NCI-H748 (cell line): ENCODE results near the gene VPS51.

Source experiments
- DNase-seq: peaks from one replicate; lab custom pipeline; 2025; ENCODE audit not compliant: unreplicated experiment; lab: John Stamatoyannopoulos, UW

Gene VPS51

GRCh38 chr11:65071907-65072630 is 23.9 kb upstream of the VPS51 start:
- no peak for DNase-seq

- DNase-seq, result no peak
Observed at GRCh38 chr11:65072631-65072966, 23.4 kb upstream of the VPS51 start.

GRCh38 chr11:65077451-65077850 is 18.6 kb upstream of the VPS51 start:
- no peak for DNase-seq

GRCh38 chr11:65078151-65078550 is 17.9 kb upstream of the VPS51 start:
- peak; percentile 36 for DNase-seq

- no peak for DNase-seq
Observed at GRCh38 chr11:65078786-65079342, 17.1 kb upstream of the VPS51 start.

GRCh38 chr11:65083134-65083833 is 12.7 kb upstream of the VPS51 start:
- DNase-seq, result no peak

GRCh38 chr11:65083834-65084597 is 12.0 kb upstream of the VPS51 start, which contains the start of the genes CDCA5 and ZFPL1:
Gene CDCA5 (minus strand): TSS chr11:65084040. CDS start chr11:65083978, 62 bp downstream.
Gene ZFPL1 (plus strand): TSS chr11:65084222. CDS start chr11:65084699, 477 bp downstream.
- DNase-seq, result peak; percentile 96

- no peak for DNase-seq
Observed at GRCh38 chr11:65084598-65085375, 11.2 kb upstream of the VPS51 start.

GRCh38 chr11:65085446-65085845 is 10.6 kb upstream of the VPS51 start:
- DNase-seq, result no peak

GRCh38 chr11:65086809-65087208 is 9.2 kb upstream of the VPS51 start:
- DNase-seq, result no peak

GRCh38 chr11:65087216-65087615 is 8.8 kb upstream of the VPS51 start:
- DNase-seq, result no peak

GRCh38 chr11:65087827-65088226 is 8.2 kb upstream of the VPS51 start:
- DNase-seq, result no peak

GRCh38 chr11:65089621-65090020 is 6.4 kb upstream of the VPS51 start:
- no peak for DNase-seq

GRCh38 chr11:65090628-65091027 is 5.4 kb upstream of the VPS51 start:
- DNase-seq, result no peak

- no peak for DNase-seq
Observed at GRCh38 chr11:65095427-65095826, 587 bp upstream of the VPS51 start.

- no peak for DNase-seq
Observed at GRCh38 chr11:65096926-65097325, 912 bp downstream of the VPS51 start.

- no peak for DNase-seq
Observed at GRCh38 chr11:65100674-65101350, 4.8 kb downstream of the VPS51 start.

- no peak for DNase-seq
Observed at GRCh38 chr11:65102142-65103095, 6.4 kb downstream of the VPS51 start.

- DNase-seq, result no peak
Observed at GRCh38 chr11:65103476-65103875, 7.5 kb downstream of the VPS51 start.
